PFSK-1 (cell line): Measurements from ENCODE around the gene TSKU.

Experiments used
- POLR2AphosphoS5 ChIP-seq: IDR thresholded peaks from 2 replicates; pipeline ENCODE4 v1.6.1; 2012; ENCODE audit warnings: low read depth, mild to moderate bottlenecking, control low read depth, low read length, moderate library complexity
- SIN3A ChIP-seq: IDR thresholded peaks from 2 replicates; pipeline ENCODE4 v1.6.1; 2012; ENCODE audit warnings: mild to moderate bottlenecking, low read length, moderate library complexity, borderline replicate concordance; ENCODE audit not compliant: insufficient read depth
- TAF1 ChIP-seq: IDR thresholded peaks from 2 replicates; pipeline ENCODE4 v1.6.1; 2012; ENCODE audit warnings: low read length, control low read depth, borderline replicate concordance; ENCODE audit not compliant: insufficient read depth
- TF ChIP-seq, protein P1 (sequence below), 2 experiments: IDR thresholded peaks; 2 replicates each; pipeline versions ENCODE4 v1.6.1 to v1.8.0; 2011 to 2012; ENCODE audit warnings: low read depth in 2 of 2, low read length in 2 of 2, control low read depth in 1 of 2, inconsistent platforms in 1 of 2, mild to moderate bottlenecking in 1 of 2, moderate library complexity in 1 of 2; ENCODE audit not compliant: insufficient read depth in 1 of 2

GRCh38 chr11:76782531-76783293 lies 444 bp upstream of the TSKU start:
- TF ChIP-seq TAF1 (peak; percentile 55; the same call in 1 of the 2 replicates), SIN3A (peak; percentile 41; the same call in 1 of the 2 replicates), POLR2AphosphoS5 (peak; percentile 76; the same call in 1 of the 2 replicates)
- TF ChIP-seq, protein P1, sequence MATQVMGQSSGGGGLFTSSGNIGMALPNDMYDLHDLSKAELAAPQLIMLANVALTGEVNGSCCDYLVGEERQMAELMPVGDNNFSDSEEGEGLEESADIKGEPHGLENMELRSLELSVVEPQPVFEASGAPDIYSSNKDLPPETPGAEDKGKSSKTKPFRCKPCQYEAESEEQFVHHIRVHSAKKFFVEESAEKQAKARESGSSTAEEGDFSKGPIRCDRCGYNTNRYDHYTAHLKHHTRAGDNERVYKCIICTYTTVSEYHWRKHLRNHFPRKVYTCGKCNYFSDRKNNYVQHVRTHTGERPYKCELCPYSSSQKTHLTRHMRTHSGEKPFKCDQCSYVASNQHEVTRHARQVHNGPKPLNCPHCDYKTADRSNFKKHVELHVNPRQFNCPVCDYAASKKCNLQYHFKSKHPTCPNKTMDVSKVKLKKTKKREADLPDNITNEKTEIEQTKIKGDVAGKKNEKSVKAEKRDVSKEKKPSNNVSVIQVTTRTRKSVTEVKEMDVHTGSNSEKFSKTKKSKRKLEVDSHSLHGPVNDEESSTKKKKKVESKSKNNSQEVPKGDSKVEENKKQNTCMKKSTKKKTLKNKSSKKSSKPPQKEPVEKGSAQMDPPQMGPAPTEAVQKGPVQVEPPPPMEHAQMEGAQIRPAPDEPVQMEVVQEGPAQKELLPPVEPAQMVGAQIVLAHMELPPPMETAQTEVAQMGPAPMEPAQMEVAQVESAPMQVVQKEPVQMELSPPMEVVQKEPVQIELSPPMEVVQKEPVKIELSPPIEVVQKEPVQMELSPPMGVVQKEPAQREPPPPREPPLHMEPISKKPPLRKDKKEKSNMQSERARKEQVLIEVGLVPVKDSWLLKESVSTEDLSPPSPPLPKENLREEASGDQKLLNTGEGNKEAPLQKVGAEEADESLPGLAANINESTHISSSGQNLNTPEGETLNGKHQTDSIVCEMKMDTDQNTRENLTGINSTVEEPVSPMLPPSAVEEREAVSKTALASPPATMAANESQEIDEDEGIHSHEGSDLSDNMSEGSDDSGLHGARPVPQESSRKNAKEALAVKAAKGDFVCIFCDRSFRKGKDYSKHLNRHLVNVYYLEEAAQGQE (IDR thresholded peaks at IDR 0.05; ENCODE audit: insufficient read depth in 1 of 2, low read depth in 2 of 2, low read length in 2 of 2), result no peak
